ENCODE measurements around the gene ENPP3.
"Not testable (repeated sequence)": the region's sequence is repeated elsewhere in the genome, so short reads cannot be mapped to it uniquely, and the experiment has no call there.

ENPP3 gene

GRCh38 chr6:131715567-131715966 is 78.5 kb downstream of the ENPP3 start:
- not testable (repeated sequence) for H3K4me1 ChIP-seq

GRCh38 chr6:131717836-131718542 is 80.9 kb downstream of the ENPP3 start:
- TF ChIP-seq Cebpa-rat (IDR thresholded peaks at IDR 0.05), result no peak
- H4K20me1 ChIP-seq, result no peaks in the 10 kb centered on the region

More at GRCh38 chr6:131715567-131715966, 78.5 kb downstream of the ENPP3 start:
- not testable (repeated sequence) for H3K9ac ChIP-seq, H3K27me3 ChIP-seq, H3K27ac ChIP-seq, H3K4me2 ChIP-seq, H4K20me1 ChIP-seq, H3K36me3 ChIP-seq, H3K9me3 ChIP-seq, H3K4me3 ChIP-seq

GRCh38 chr6:131721161-131721560 is 84.1 kb downstream of the ENPP3 start:
- Histone ChIP-seq H3K27ac (no peak overlapping the region), H3K27me3 (no peaks in the 10 kb centered on the region), H3K4me2 (no peak overlapping the region), H3K9me3 (0 out of 2 replicates have a peak, but pooled peaks cover 2% of the 10 kb centered on the region), H4K20me1 (no peaks in the 10 kb centered on the region), H3K36me3 (no peaks in the 10 kb centered on the region), H3K9ac (no peak overlapping the region), H3K4me3 (no peak overlapping the region), H3K4me1 (no peaks in the 10 kb centered on the region)
- no peak for TF ChIP-seq Cebpa-rat (IDR thresholded peaks at IDR 0.05)

More at GRCh38 chr6:131717836-131718542, 80.9 kb downstream of the ENPP3 start:
- no peak overlapping the region for H3K4me3 ChIP-seq
- H3K9me3 ChIP-seq, result no peaks in the 10 kb centered on the region
- H3K27me3 ChIP-seq, result no peaks in the 10 kb centered on the region
- no peak overlapping the region for H3K9ac ChIP-seq
- no peaks in the 10 kb centered on the region for H3K4me1 ChIP-seq
- no peak overlapping the region for H3K4me2 ChIP-seq
- H3K36me3 ChIP-seq, result no peaks in the 10 kb centered on the region
- H3K27ac ChIP-seq, result no peak overlapping the region

DNA sequence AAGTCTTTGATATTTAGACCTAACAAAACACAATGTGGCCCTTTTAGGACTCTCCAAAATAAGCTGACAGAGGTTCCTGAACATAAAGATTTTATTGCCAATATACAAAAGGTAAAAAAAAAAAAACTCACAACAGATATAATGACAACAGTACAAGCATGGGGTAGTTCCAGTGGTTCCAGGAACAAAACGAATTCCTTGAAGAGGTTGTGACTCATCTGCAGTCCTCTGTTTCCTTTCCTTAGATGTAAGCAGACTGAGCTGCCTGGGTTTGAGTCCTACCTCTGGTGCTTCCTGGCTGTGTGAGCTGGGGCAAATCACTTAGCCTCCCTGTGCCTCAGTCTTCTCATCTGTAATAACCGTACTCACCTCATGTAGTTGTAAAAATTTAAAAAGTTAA is 87.0 kb downstream of the ENPP3 start:
- H3K4me1 ChIP-seq, result no peaks in the 10 kb centered on the region
- H4K20me1 ChIP-seq, result no peaks in the 10 kb centered on the region
- H3K36me3 ChIP-seq, result no peaks in the 10 kb centered on the region
- H3K27ac ChIP-seq, result no peak overlapping the region
- 0 out of 2 replicates have a peak, but pooled peaks cover 7% of the 10 kb centered on the region for H3K9me3 ChIP-seq
- H3K4me3 ChIP-seq, result no peak overlapping the region
- H3K4me2 ChIP-seq, result no peak overlapping the region
- H3K27me3 ChIP-seq, result no peaks in the 10 kb centered on the region
- no peak for TF ChIP-seq Cebpa-rat (IDR thresholded peaks at IDR 0.05)
- H3K9ac ChIP-seq, result no peak overlapping the region

GRCh38 chr6:131727467-131727866 is 90.4 kb downstream of the ENPP3 start:
- Histone ChIP-seq H3K27ac (no peak overlapping the region), H3K27me3 (no peaks in the 10 kb centered on the region), H3K36me3 (no peaks in the 10 kb centered on the region), H4K20me1 (no peaks in the 10 kb centered on the region), H3K4me1 (no peaks in the 10 kb centered on the region), H3K4me3 (no peak overlapping the region), H3K9me3 (0 out of 2 replicates have a peak, but pooled peaks cover 7% of the 10 kb centered on the region), H3K4me2 (no peak overlapping the region), H3K9ac (no peak overlapping the region)
- TF ChIP-seq Cebpa-rat (IDR thresholded peaks at IDR 0.05), result no peak

DNA sequence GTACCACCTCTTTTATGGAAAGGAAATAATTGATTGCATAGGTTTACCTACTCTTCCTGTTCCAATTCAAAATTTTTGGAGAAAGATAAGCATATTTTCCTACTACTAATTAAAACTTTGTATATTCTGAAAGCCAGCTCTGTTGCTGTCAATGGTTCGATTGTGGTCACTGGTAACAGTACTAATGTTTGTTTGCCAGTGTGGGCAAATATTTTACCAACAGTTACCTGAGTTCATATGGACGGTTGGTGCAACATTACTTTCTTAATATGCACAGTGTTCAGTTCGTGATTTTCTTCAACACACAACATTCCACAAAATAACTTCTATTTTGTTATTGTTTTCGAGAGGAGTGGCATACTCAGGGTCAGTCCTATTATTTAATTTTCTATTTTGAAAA is 90.8 kb downstream of the ENPP3 start:
- no peak for TF ChIP-seq Cebpa-rat (IDR thresholded peaks at IDR 0.05)

GRCh38 chr6:131728296-131728939 is 91.3 kb downstream of the ENPP3 start:
- no peak for TF ChIP-seq Cebpa-rat (IDR thresholded peaks at IDR 0.05)
- no peaks in the 10 kb centered on the region for H4K20me1 ChIP-seq
- H3K9ac ChIP-seq, result no peak overlapping the region
- 0 out of 2 replicates have a peak, but pooled peaks cover 7% of the 10 kb centered on the region for H3K9me3 ChIP-seq
- H3K36me3 ChIP-seq, result no peaks in the 10 kb centered on the region
- H3K4me1 ChIP-seq, result no peaks in the 10 kb centered on the region
- H3K4me3 ChIP-seq, result no peak overlapping the region
- no peak overlapping the region for H3K27ac ChIP-seq
- H3K4me2 ChIP-seq, result no peak overlapping the region
- H3K27me3 ChIP-seq, result no peaks in the 10 kb centered on the region

More for the DNA sequence above, 90.8 kb downstream of the ENPP3 start:
- H3K9me3 ChIP-seq, result 0 out of 2 replicates have a peak, but pooled peaks cover 7% of the 10 kb centered on the region
- no peaks in the 10 kb centered on the region for H3K27me3 ChIP-seq
- H3K4me2 ChIP-seq, result no peak overlapping the region
- H3K4me3 ChIP-seq, result no peak overlapping the region
- H3K36me3 ChIP-seq, result no peaks in the 10 kb centered on the region
- H4K20me1 ChIP-seq, result no peaks in the 10 kb centered on the region
- H3K4me1 ChIP-seq, result no peaks in the 10 kb centered on the region
- no peak overlapping the region for H3K9ac ChIP-seq
- no peak overlapping the region for H3K27ac ChIP-seq

GRCh38 chr6:131729550-131729949 is 92.4 kb downstream of the ENPP3 start:
- H3K4me1 ChIP-seq, result peaks cover 6% of the 10 kb centered on the region; the same call in 1 of the 2 replicates
- H3K9ac ChIP-seq, result no peak overlapping the region
- H3K9me3 ChIP-seq, result 0 out of 2 replicates have a peak, but pooled peaks cover 7% of the 10 kb centered on the region
- H3K27ac ChIP-seq, result no peak overlapping the region
- H3K36me3 ChIP-seq, result no peaks in the 10 kb centered on the region
- no peaks in the 10 kb centered on the region for H4K20me1 ChIP-seq
- TF ChIP-seq Cebpa-rat (IDR thresholded peaks at IDR 0.05), result no peak
- no peaks in the 10 kb centered on the region for H3K27me3 ChIP-seq
- H3K4me3 ChIP-seq, result no peak overlapping the region
- no peak overlapping the region for H3K4me2 ChIP-seq

DNA sequence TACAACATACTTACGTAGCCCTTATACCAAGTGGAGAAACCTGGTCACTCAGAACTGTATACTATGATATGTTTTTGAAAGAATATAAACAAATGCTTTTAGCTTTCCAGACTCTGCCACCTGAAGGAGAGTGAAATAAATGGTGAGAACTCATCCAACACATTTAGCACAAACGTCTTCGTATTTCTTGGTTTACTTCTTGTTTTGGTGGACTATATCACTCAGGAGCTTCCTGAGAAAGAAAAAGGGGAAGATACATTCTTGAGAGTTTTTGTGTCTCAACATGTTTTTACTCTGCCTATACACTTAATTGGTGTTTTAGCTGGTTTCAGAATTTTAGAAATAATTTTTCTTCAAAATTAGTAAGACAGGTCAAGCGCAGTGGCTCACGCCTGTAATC is 93.2 kb downstream of the ENPP3 start:
- H3K27me3 ChIP-seq, result no peaks in the 10 kb centered on the region
- H3K4me3 ChIP-seq, result no peak overlapping the region
- H3K27ac ChIP-seq, result no peak overlapping the region
- H3K9me3 ChIP-seq, result 0 out of 2 replicates have a peak, but pooled peaks cover 7% of the 10 kb centered on the region
- no peak overlapping the region for H3K4me2 ChIP-seq
- H3K9ac ChIP-seq, result no peak overlapping the region
- H3K36me3 ChIP-seq, result no peaks in the 10 kb centered on the region
- no peak for TF ChIP-seq Cebpa-rat (IDR thresholded peaks at IDR 0.05)
- no peaks in the 10 kb centered on the region for H4K20me1 ChIP-seq
- peaks cover 6% of the 10 kb centered on the region; the same call in 1 of the 2 replicates for H3K4me1 ChIP-seq

GRCh38 chr6:131731224-131731623 is 94.1 kb downstream of the ENPP3 start:
- Histone ChIP-seq H3K9ac (no peak overlapping the region), H3K27ac (no peak overlapping the region), H3K4me3 (no peak overlapping the region), H3K4me1 (peaks cover 6% of the 10 kb centered on the region; the same call in 1 of the 2 replicates), H3K36me3 (no peaks in the 10 kb centered on the region), H3K9me3 (0 out of 2 replicates have a peak, but pooled peaks cover 4% of the 10 kb centered on the region), H3K27me3 (no peaks in the 10 kb centered on the region), H3K4me2 (no peak overlapping the region), H4K20me1 (no peaks in the 10 kb centered on the region)
- TF ChIP-seq Cebpa-rat (IDR thresholded peaks at IDR 0.05), result no peak
